Measurements from ENCODE around the gene PTPRE.

Gene PTPRE

GRCh38 chr10:127951861-127952574 is 45.1 kb downstream of the PTPRE start:
- no peaks in the 10 kb centered on the region for H3K4me1 ChIP-seq (ENCODE audit: control insufficient read depth, insufficient read depth, low read length)
- H3K27ac ChIP-seq (ENCODE audit: extremely low read depth, low read depth, low read length) = no peak overlapping the region
- no peak overlapping the region for H3K4me3 ChIP-seq (ENCODE audit: low read depth, low read length)
- H3K9me3 ChIP-seq (ENCODE audit: control insufficient read depth, insufficient read depth, low read depth, low read length) = no peaks in the 10 kb centered on the region
- no peaks in the 10 kb centered on the region for H3K36me3 ChIP-seq (ENCODE audit: control insufficient read depth in 2 of 2, insufficient read depth in 1 of 2, low read length in 2 of 2)
- CTCF ChIA-PET = interaction anchor here (1.2 kb wide), 1 partner anchor 59 kb away, joined by 4 read pairs; no protein-coding TSS in a partner anchor
- POLR2A ChIA-PET = no interaction called here
- peak; percentile 97 for TF ChIP-seq ZNF157 (tag by site-specific recombination; IDR thresholded peaks at IDR 0.05)
- peak; percentile 15 for TF ChIP-seq SETDB1 (IDR thresholded peaks at IDR 0.05; ENCODE audit: insufficient read length, low read length)
- no peak for TF ChIP-seq ZNF555 (tag by site-specific recombination; conservative IDR thresholded peaks at IDR 0.05)

GRCh38 chr10:127952575-127952869 is 45.6 kb downstream of the PTPRE start:
- no peaks in the 10 kb centered on the region for H3K36me3 ChIP-seq (ENCODE audit: control insufficient read depth in 2 of 2, insufficient read depth in 1 of 2, low read length in 2 of 2)
- ChIA-PET POLR2A (no interaction called here), CTCF (interaction anchor here (1.2 kb wide), 1 partner anchor 59 kb away, joined by 4 read pairs; no protein-coding TSS in a partner anchor)
- no peaks in the 10 kb centered on the region for H3K9me3 ChIP-seq (ENCODE audit: control insufficient read depth, insufficient read depth, low read depth, low read length)
- H3K4me3 ChIP-seq (ENCODE audit: low read depth, low read length) = no peak overlapping the region
- no peak for TF ChIP-seq ZNF558 (tag by site-specific recombination; IDR thresholded peaks at IDR 0.05)
- no peak for TF ChIP-seq WT1 (tag by site-specific recombination; IDR thresholded peaks at IDR 0.05)
- TF ChIP-seq ZFP41 (tag by site-specific recombination; IDR thresholded peaks at IDR 0.05; ENCODE audit: borderline replicate concordance) = no peak
- TF ChIP-seq PBX3 (CRISPR knock-in tag; IDR thresholded peaks at IDR 0.05) = no peak
- no peak for TF ChIP-seq ZNF501 (tag by site-specific recombination; IDR thresholded peaks at IDR 0.05)
- TF ChIP-seq ZNF239 (tag by site-specific recombination; IDR thresholded peaks at IDR 0.05) = no peak
- TF ChIP-seq ZNF692 (tag by site-specific recombination; IDR thresholded peaks at IDR 0.05) = no peak
- TF ChIP-seq ZNF24 (tag by site-specific recombination; IDR thresholded peaks at IDR 0.05) = no peak
- TF ChIP-seq ZNF571 (tag by site-specific recombination; IDR thresholded peaks at IDR 0.05) = no peak
- no peak for TF ChIP-seq ZNF664 (tag by site-specific recombination; IDR thresholded peaks at IDR 0.05)
- TF ChIP-seq BCL11A (tag by site-specific recombination; IDR thresholded peaks at IDR 0.05; ENCODE audit: low read depth) = no peak
- TF ChIP-seq ZNF132 (tag by site-specific recombination; IDR thresholded peaks at IDR 0.05; ENCODE audit: borderline replicate concordance) = no peak
- TF ChIP-seq ZIC2 (tag by site-specific recombination; IDR thresholded peaks at IDR 0.05) = no peak
- TF ChIP-seq AEBP2 (tag by site-specific recombination; IDR thresholded peaks at IDR 0.05; ENCODE audit: borderline replicate concordance) = no peak
- TF ChIP-seq ZNF169 (tag by site-specific recombination; IDR thresholded peaks at IDR 0.05) = no peak
- TF ChIP-seq ZNF658 (tag by site-specific recombination; IDR thresholded peaks at IDR 0.05) = no peak
- H3K4me1 ChIP-seq (ENCODE audit: control insufficient read depth, insufficient read depth, low read length) = no peaks in the 10 kb centered on the region
- no peak overlapping the region for H3K27ac ChIP-seq (ENCODE audit: extremely low read depth, low read depth, low read length)

- POLR2A ChIA-PET = no interaction called here
- Histone ChIP-seq H3K36me3 (ENCODE audit: control insufficient read depth in 2 of 2, insufficient read depth in 1 of 2, low read length in 2 of 2) (no peaks in the 10 kb centered on the region), H3K4me3 (ENCODE audit: low read depth, low read length) (no peak overlapping the region), H3K9me3 (ENCODE audit: control insufficient read depth, insufficient read depth, low read depth, low read length) (no peaks in the 10 kb centered on the region), H3K27ac (ENCODE audit: extremely low read depth, low read depth, low read length) (no peak overlapping the region), H3K4me1 (ENCODE audit: control insufficient read depth, insufficient read depth, low read length) (no peaks in the 10 kb centered on the region)
- CTCF ChIA-PET = interaction anchor here (1.2 kb wide), 1 partner anchor 58 kb away, joined by 4 read pairs; no protein-coding TSS in a partner anchor
- TF ChIP-seq ZNF239 (tag by site-specific recombination; IDR thresholded peaks at IDR 0.05) = no peak
- no peak for TF ChIP-seq ZNF513 (tag by site-specific recombination; IDR thresholded peaks at IDR 0.05)
- no peak for TF ChIP-seq ZNF580 (tag by site-specific recombination; IDR thresholded peaks at IDR 0.05)
- no peak for TF ChIP-seq PRDM10 (tag by site-specific recombination; IDR thresholded peaks at IDR 0.05)
These were observed 46.0 kb downstream of the PTPRE start for GRCh38 chr10:127952918-127953317.
